ENCODE measurements around the gene ATP6V0B. TPM values are rescaled to one million over a fixed set of nuclear protein-coding genes. Genes with fewer than 3 reads are reported as not detected.

The ATP6V0B gene
- total and polyA plus RNA-seq, 4 donors = 69.5 to 277 (median 129) TPM

- TF ChIP-seq, protein P1, sequence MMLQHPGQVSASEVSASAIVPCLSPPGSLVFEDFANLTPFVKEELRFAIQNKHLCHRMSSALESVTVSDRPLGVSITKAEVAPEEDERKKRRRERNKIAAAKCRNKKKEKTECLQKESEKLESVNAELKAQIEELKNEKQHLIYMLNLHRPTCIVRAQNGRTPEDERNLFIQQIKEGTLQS (IDR thresholded peaks at IDR 0.05) = no peak
- TF ChIP-seq RXRA (IDR thresholded peaks at IDR 0.05) (no peak), TAF1 (conservative IDR thresholded peaks at IDR 0.05) (no peak), REST (IDR thresholded peaks at IDR 0.05) (no peak), HNF4A (conservative IDR thresholded peaks at IDR 0.05) (no peak), SP1 (IDR thresholded peaks at IDR 0.05) (no peak)
- TF ChIP-seq, protein P2, sequence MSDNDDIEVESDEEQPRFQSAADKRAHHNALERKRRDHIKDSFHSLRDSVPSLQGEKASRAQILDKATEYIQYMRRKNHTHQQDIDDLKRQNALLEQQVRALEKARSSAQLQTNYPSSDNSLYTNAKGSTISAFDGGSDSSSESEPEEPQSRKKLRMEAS (IDR thresholded peaks at IDR 0.05) = no peak
- TF ChIP-seq, protein P3, sequence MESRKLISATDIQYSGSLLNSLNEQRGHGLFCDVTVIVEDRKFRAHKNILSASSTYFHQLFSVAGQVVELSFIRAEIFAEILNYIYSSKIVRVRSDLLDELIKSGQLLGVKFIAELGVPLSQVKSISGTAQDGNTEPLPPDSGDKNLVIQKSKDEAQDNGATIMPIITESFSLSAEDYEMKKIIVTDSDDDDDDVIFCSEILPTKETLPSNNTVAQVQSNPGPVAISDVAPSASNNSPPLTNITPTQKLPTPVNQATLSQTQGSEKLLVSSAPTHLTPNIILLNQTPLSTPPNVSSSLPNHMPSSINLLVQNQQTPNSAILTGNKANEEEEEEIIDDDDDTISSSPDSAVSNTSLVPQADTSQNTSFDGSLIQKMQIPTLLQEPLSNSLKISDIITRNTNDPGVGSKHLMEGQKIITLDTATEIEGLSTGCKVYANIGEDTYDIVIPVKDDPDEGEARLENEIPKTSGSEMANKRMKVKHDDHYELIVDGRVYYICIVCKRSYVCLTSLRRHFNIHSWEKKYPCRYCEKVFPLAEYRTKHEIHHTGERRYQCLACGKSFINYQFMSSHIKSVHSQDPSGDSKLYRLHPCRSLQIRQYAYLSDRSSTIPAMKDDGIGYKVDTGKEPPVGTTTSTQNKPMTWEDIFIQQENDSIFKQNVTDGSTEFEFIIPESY (IDR thresholded peaks at IDR 0.05) = no peak
- Histone ChIP-seq H3K4me3 (ENCODE audit: low read depth in 1 of 3, low read length in 3 of 3) (no peak overlapping the region), H3K9me3 (ENCODE audit: control insufficient read depth in 4 of 4, low read length in 3 of 4) (no peaks in the 10 kb centered on the region), H3K27me3 (ENCODE audit: control insufficient read depth in 4 of 4, insufficient read depth in 4 of 4, low read length in 3 of 4) (no peaks in the 10 kb centered on the region), H3K27ac (ENCODE audit: low read depth in 1 of 2, low read length in 2 of 2) (no peak overlapping the region), H3K36me3 (ENCODE audit: control insufficient read depth in 4 of 4, insufficient read depth in 3 of 4, low read depth in 1 of 4, low read length in 3 of 4) (peaks cover 6 to 79% (median 23%) of the 10 kb centered on the region in 4 donors), H3K4me1 (ENCODE audit: control insufficient read depth in 4 of 4, insufficient read depth in 4 of 4, low read length in 3 of 4) (no peaks in the 10 kb centered on the region), H3K9ac (ENCODE audit: low read depth in 1 of 2, low read length in 2 of 2) (no peak overlapping the region)
- no peak for DNase-seq (ENCODE audit: low spot score)
- 94% methylated on average over 3 of the region's 3 CpGs for WGBS
These were observed 13.1 kb upstream of the ATP6V0B start for GRCh38 chr1:43961692-43962091.

GRCh38 chr1:43962324-43962723 is 12.4 kb upstream of the ATP6V0B start:
- Histone ChIP-seq H3K4me3 (ENCODE audit: low read depth in 1 of 3, low read length in 3 of 3) (no peak overlapping the region), H3K36me3 (ENCODE audit: control insufficient read depth in 4 of 4, insufficient read depth in 3 of 4, low read depth in 1 of 4, low read length in 3 of 4) (peaks cover 6 to 75% (median 20%) of the 10 kb centered on the region in 4 donors), H3K9me3 (ENCODE audit: control insufficient read depth in 4 of 4, low read length in 3 of 4) (no peaks in the 10 kb centered on the region), H3K4me1 (ENCODE audit: control insufficient read depth in 4 of 4, insufficient read depth in 4 of 4, low read length in 3 of 4) (no peaks in the 10 kb centered on the region), H3K9ac (ENCODE audit: low read depth in 1 of 2, low read length in 2 of 2) (no peak overlapping the region), H3K27me3 (ENCODE audit: control insufficient read depth in 4 of 4, insufficient read depth in 4 of 4, low read length in 3 of 4) (no peaks in the 10 kb centered on the region), H3K27ac (ENCODE audit: low read depth in 1 of 2, low read length in 2 of 2) (no peak overlapping the region)
- 98% methylated on average over 2 of the region's 2 CpGs for WGBS
- TF ChIP-seq RXRA (IDR thresholded peaks at IDR 0.05) = no peak
- DNase-seq (ENCODE audit: low spot score) = no peak

GRCh38 chr1:43963006-43963405 is 11.8 kb upstream of the ATP6V0B start:
- H3K9ac ChIP-seq (ENCODE audit: low read depth in 1 of 2, low read length in 2 of 2) = no peak overlapping the region
- 98% methylated on average over 3 of the region's 3 CpGs for WGBS
- TF ChIP-seq GABPA (IDR thresholded peaks at IDR 0.05 in 1 of 2, conservative IDR thresholded peaks at IDR 0.05 in 1 of 2) (no peak), YY1 (IDR thresholded peaks at IDR 0.05) (no peak), EGR1 (IDR thresholded peaks at IDR 0.05; ENCODE audit: low read depth in 2 of 2) (no peak), CTCF (IDR thresholded peaks at IDR 0.05; ENCODE audit: low read depth, low read length, missing input control) (no peak), HNF4G (IDR thresholded peaks at IDR 0.05) (no peak), NR2F2 (IDR thresholded peaks at IDR 0.05) (no peak)
- TF ChIP-seq, protein P3 (IDR thresholded peaks at IDR 0.05) = no peak
- H3K27me3 ChIP-seq (ENCODE audit: control insufficient read depth in 4 of 4, insufficient read depth in 4 of 4, low read length in 3 of 4) = no peaks in the 10 kb centered on the region
- no peaks in the 10 kb centered on the region for H3K9me3 ChIP-seq (ENCODE audit: control insufficient read depth in 4 of 4, low read length in 3 of 4)
- H3K27ac ChIP-seq (ENCODE audit: low read depth in 1 of 2, low read length in 2 of 2) = no peak overlapping the region
- peaks cover 6 to 69% (median 19%) of the 10 kb centered on the region in 4 donors for H3K36me3 ChIP-seq (ENCODE audit: control insufficient read depth in 4 of 4, insufficient read depth in 3 of 4, low read depth in 1 of 4, low read length in 3 of 4)
- H3K4me1 ChIP-seq (ENCODE audit: control insufficient read depth in 4 of 4, insufficient read depth in 4 of 4, low read length in 3 of 4) = no peaks in the 10 kb centered on the region
- H3K4me3 ChIP-seq (ENCODE audit: low read depth in 1 of 3, low read length in 3 of 3) = no peak overlapping the region
- DNase-seq (ENCODE audit: low spot score) = no peak

All from liver (tissue), 9 donors.